GM12873 (cell line): ENCODE measurements around the gene DPM3.

Source experiments
- CTCF ChIP-seq: IDR thresholded peaks from 2 replicates; pipeline ENCODE4 v1.5.1; 2012; ENCODE audit warnings: low read depth, mild to moderate bottlenecking, moderate library complexity, low read length, control low read depth; ENCODE audit not compliant: insufficient read depth; ENCODE audit errors: missing control alignments

Gene DPM3

GRCh38 chr1:155094622-155094948, 45.7 kb downstream of the DPM3 start:
- TF ChIP-seq CTCF, result no peak

GRCh38 chr1:155093911-155094621, 46.3 kb downstream of the DPM3 start:
- TF ChIP-seq CTCF, result peak; percentile 39

- no peak for TF ChIP-seq CTCF
Observed at GRCh38 chr1:155092641-155093040, 47.7 kb downstream of the DPM3 start.

GRCh38 chr1:155092131-155092530, 48.2 kb downstream of the DPM3 start:
- TF ChIP-seq CTCF, result no peak

- TF ChIP-seq CTCF, result peak; percentile 99
Observed at GRCh38 chr1:155091071-155092051, 49.0 kb downstream of the DPM3 start.
